Endothelial cell of umbilical vein (primary cell): ENCODE data around the gene FOXD2. TPM values are rescaled to one million over a fixed set of nuclear protein-coding genes. Genes with fewer than 3 reads are reported as not detected.

Source experiments
- BruUV-seq: library from RNA; stranded (reverse); fragments of 400-500 nt; replicated peaks from 2 replicates; lab custom pipeline; 2021; lab: Mats Ljungman, UMichigan
- CTCF ChIA-PET: fragments of 300-600, 350-600 bp; sonication (Branson Sonifier 250); formaldehyde crosslinking; loops from one replicate; lab custom pipeline; 2021; ENCODE audit warnings: antibody characterized with exemption, inconsistent platforms; lab: Charles Lee
- POLR2A ChIA-PET: fragments of 300-600, 350-600 bp; sonication (Branson Sonifier 250); formaldehyde crosslinking; loops from one replicate; lab custom pipeline; 2021; ENCODE audit warnings: antibody characterized with exemption, inconsistent platforms; lab: Charles Lee
- DNase-seq: peaks from one replicate; pipeline ENCODE4 v3.0.0-alpha.2; 2011; ENCODE audit warnings: low read depth, low spot score
- FAIRE-seq: peaks from 2 replicates; lab custom pipeline; 2011; peaks lifted over from hg19 to GRCh38; lab: Jason Lieb, UNC
- H2AFZ ChIP-seq: 2 replicates; pipeline ENCODE4 v1.6.0; 2012; ENCODE audit warnings: low read depth, low read length, control low read depth, inconsistent platforms
- H3K27ac ChIP-seq: 2 replicates; pipeline ENCODE4 v1.5.1; 2011; ENCODE audit warnings: low read depth, mild to moderate bottlenecking, control low read depth, low read length, moderate library complexity; ENCODE audit not compliant: insufficient read depth
- H3K27me3 ChIP-seq, 2 experiments: 2 replicates each; pipeline versions ENCODE4 v1.6.0 to v1.6.1; 2011; ENCODE audit warnings: low read length in 2 of 2, mixed read lengths in 1 of 2; ENCODE audit not compliant: control insufficient read depth in 2 of 2, insufficient read depth in 2 of 2
- H3K36me3 ChIP-seq, 2 experiments: 2 replicates in 1 of 2; 3 replicates in 1 of 2; pipeline ENCODE4 v1.5.1; 2011; ENCODE audit warnings: low read length in 2 of 2, mild to moderate bottlenecking in 1 of 2, moderate library complexity in 1 of 2; ENCODE audit not compliant: control insufficient read depth in 2 of 2, insufficient read depth in 2 of 2; ENCODE audit errors: extremely low read depth in 1 of 2
- H3K4me1 ChIP-seq: 3 replicates; pipeline ENCODE4 v1.5.1; 2011; ENCODE audit warnings: mild to moderate bottlenecking, low read length; ENCODE audit not compliant: control insufficient read depth, insufficient read depth; ENCODE audit errors: extremely low read depth
- H3K4me2 ChIP-seq: 2 replicates; pipeline ENCODE4 v1.6.1; 2011; ENCODE audit warnings: low read length, control low read depth, mixed read lengths; ENCODE audit not compliant: insufficient read depth
- H3K4me3 ChIP-seq, 3 experiments: fragments of 200-600 bp in 1 of 3; sonication (generic), shearing (Covaris generic) in 1 of 3; replicated peaks in 1 of 3; 2 replicates each; pipeline ENCODE4 v1.5.1; 2011 to 2016; ENCODE audit warnings: control low read depth in 3 of 3, low read length in 3 of 3, mild to moderate bottlenecking in 2 of 3, inconsistent platforms in 1 of 3, low read depth in 1 of 3, moderate library complexity in 1 of 3; ENCODE audit not compliant: insufficient read depth in 1 of 3
- H3K79me2 ChIP-seq: 2 replicates; pipeline ENCODE4 v1.6.0; 2012; ENCODE audit warnings: low read length, inconsistent platforms; ENCODE audit not compliant: control insufficient read depth, insufficient read depth
- H3K9ac ChIP-seq: replicated peaks from 2 replicates; pipeline ENCODE3; 2011; ENCODE audit warnings: low read length, control low read depth; ENCODE audit not compliant: insufficient read depth; ENCODE audit errors: extremely low read depth
- H3K9me1 ChIP-seq: replicated peaks from 3 replicates; pipeline ENCODE4 v1.6.0; 2011; ENCODE audit warnings: mild to moderate bottlenecking, low read length; ENCODE audit not compliant: control insufficient read depth, insufficient read depth; ENCODE audit errors: extremely low read depth
- H3K9me3 ChIP-seq: replicated peaks from 2 replicates; pipeline ENCODE4 v1.5.1; 2012; ENCODE audit warnings: low read length, inconsistent platforms; ENCODE audit not compliant: control insufficient read depth, insufficient read depth
- H4K20me1 ChIP-seq: replicated peaks from 2 replicates; pipeline ENCODE3; 2011; ENCODE audit warnings: mild to moderate bottlenecking, low read length; ENCODE audit not compliant: control insufficient read depth, insufficient read depth; ENCODE audit errors: extremely low read depth
- CTCF ChIP-seq, 2 donors: IDR thresholded peaks; 1 replicate in 1 of 2; 2 replicates in 1 of 2; pipeline ENCODE4 v1.5.1; 2011; ENCODE audit warnings: low read length in 2 of 2, mild to moderate bottlenecking in 2 of 2, moderate library complexity in 2 of 2, control low read depth in 1 of 2, inconsistent platforms in 1 of 2, low read depth in 1 of 2; ENCODE audit not compliant: insufficient read depth in 1 of 2; ENCODE audit errors: extremely low read depth in 1 of 2
- EZH2 ChIP-seq: IDR thresholded peaks from 2 replicates; pipeline ENCODE4 v1.6.1; 2012; ENCODE audit warnings: borderline replicate concordance, low read depth, mild to moderate bottlenecking, moderate library complexity, low read length, inconsistent platforms; ENCODE audit not compliant: severe bottlenecking
- FOS ChIP-seq: IDR thresholded peaks from 2 replicates; pipeline ENCODE4 v1.6.1; 2011; ENCODE audit warnings: mild to moderate bottlenecking, low read length, moderate library complexity, borderline replicate concordance; ENCODE audit not compliant: insufficient read depth
- GATA2 ChIP-seq: IDR thresholded peaks from 2 replicates; pipeline ENCODE4 v1.7.0; 2011; ENCODE audit warnings: low read depth, mild to moderate bottlenecking, moderate library complexity, mixed read lengths, low read length; ENCODE audit not compliant: insufficient read length, insufficient read depth
- JUN ChIP-seq: IDR thresholded peaks from 2 replicates; pipeline ENCODE4 v1.6.1; 2011; ENCODE audit warnings: borderline replicate concordance, low read depth; ENCODE audit not compliant: insufficient read length, insufficient read depth
- MAX ChIP-seq: IDR thresholded peaks from 2 replicates; pipeline ENCODE4 v1.6.1; 2011; ENCODE audit not compliant: insufficient read depth, insufficient read length
- MYC ChIP-seq: IDR thresholded peaks from one replicate; pipeline ENCODE4 v1.6.1; 2011; ENCODE audit warnings: mild to moderate bottlenecking, low read depth, low read length
- POLR2A ChIP-seq: IDR thresholded peaks from 2 replicates; pipeline ENCODE4 v1.6.1; 2012; ENCODE audit warnings: low read depth, mild to moderate bottlenecking, control low read depth, low read length
- POLR2AphosphoS5 ChIP-seq: IDR thresholded peaks from 2 replicates; pipeline ENCODE4 v1.6.1; 2012; ENCODE audit warnings: low read depth, mild to moderate bottlenecking, control low read depth, low read length, moderate library complexity; ENCODE audit not compliant: insufficient read depth
- dilution Hi-C: fragments of 300-500 bp; cut with MboI; formaldehyde crosslinking; loops from one replicate; pipeline ENCODE4 v1.15.0; 2019; ENCODE audit warnings: low sequenced_read_pairs; ENCODE audit not compliant: extremely low pct_ligation_motif_present
- intact Hi-C: fragments of 100-400 bp; cut with micrococcal nuclease; formaldehyde crosslinking; loops from one replicate; pipeline ENCODE4 v1.10.0; 2022
- polyA plus RNA-seq, 4 experiments: library from polyadenylated mRNA; depleted of rRNA in 3 of 4; stranded (reverse) in 3 of 4; unstranded in 1 of 4; fragments of >200 nt; gene quantifications; 2 replicates each; pipeline versions ENCODE4 v1.2.1 to v1.2.3, GENCODE V29; 2011 to 2012; ENCODE audit warnings: missing spikeins in 1 of 4
- total RNA-seq: library from RNA; stranded (reverse); gene quantifications from 2 replicates; pipeline ENCODE4 v1.2.3, GENCODE V29; 2021

The FOXD2 gene
- total and polyA plus RNA-seq, 2 donors (not counting 3 experiments of a cell fraction or from before 2014, with no cell fraction given), result 0.01 to 0.09 TPM

- ChIA-PET CTCF (no interaction called here), POLR2A (no interaction called here)
- Histone ChIP-seq H3K4me1 (no peaks in the 10 kb centered on the region), H3K9ac (no peak overlapping the region), H2AFZ (no peak overlapping the region), H3K9me3 (no peaks in the 10 kb centered on the region), H3K27me3 (no peaks in the 10 kb centered on the region), H4K20me1 (no peaks in the 10 kb centered on the region), H3K27ac (no peak overlapping the region), H3K4me3 (no peak overlapping the region), H3K4me2 (no peak overlapping the region), H3K9me1 (no peaks in the 10 kb centered on the region), H3K36me3 (no peaks in the 10 kb centered on the region), H3K79me2 (no peaks in the 10 kb centered on the region)
- BruUV-seq, result no TSS peak
- intact Hi-C loops (no loop called here), dilution Hi-C loops (loop anchor here (25.0 kb wide), 1 partner anchor 216 kb away; no protein-coding TSS in a partner anchor)
- TF ChIP-seq CTCF (IDR thresholded peaks at IDR 0.05; ENCODE audit: extremely low read depth in 1 of 2, insufficient read depth in 1 of 2, low read depth in 1 of 2, low read length in 2 of 2) (no peak), MYC (no peak), JUN (no peak), POLR2A (no peak), FOS (no peak), EZH2 (no peak), MAX (no peak), GATA2 (no peak), POLR2AphosphoS5 (no peak)
- FAIRE-seq (no peak), DNase-seq (no peak)
These were observed 33.3 kb downstream of the FOXD2 start for GRCh38 chr1:47471163-47471562.
